H1 (cell line): Measurements from ENCODE around the gene PTMA. TPM values are rescaled to one million over a fixed set of nuclear protein-coding genes. Genes with fewer than 3 reads are reported as not detected.

Experiments
- CEBPB ChIP-seq: IDR thresholded peaks from 2 replicates; pipeline ENCODE4 v1.6.1; 2012; ENCODE audit warnings: low read depth, low read length
- NRF1 ChIP-seq: IDR thresholded peaks from 2 replicates; pipeline ENCODE4 v1.6.1; 2011; ENCODE audit warnings: mild to moderate bottlenecking, low read depth, low read length, improper control_type of control experiment
- YY1 ChIP-seq: IDR thresholded peaks from 2 replicates; pipeline ENCODE4 v1.6.1; 2011; ENCODE audit warnings: low read depth, mild to moderate bottlenecking, low read length
- polyA plus RNA-seq, 7 experiments: library from polyadenylated mRNA; depleted of rRNA in 3 of 7; stranded (reverse) in 5 of 7; unstranded in 2 of 7; fragments of >200 nt in 5 of 7; fragments of 200-250 nt in 2 of 7; gene quantifications; 1 replicate in 5 of 7; 2 replicates in 1 of 7; 4 replicates in 1 of 7; pipeline versions ENCODE4 v1.2.1 to v1.2.3, GENCODE V29; 2011 to 2013; ENCODE audit warnings: missing spikeins in 2 of 7, mixed read lengths in 2 of 7
- total RNA-seq: library from RNA; stranded (reverse); fragmentation: NEBNext Ultra II Directional; extraction: Animal tissue kit (Norgen Biotek cat#: 25700); gene quantifications from 2 replicates; pipeline ENCODE4 v1.2.1, GENCODE V29; 2021

The PTMA gene
- total and polyA plus RNA-seq, 2 of the 8 experiments (the other 6 are each of a cell fraction or from before 2014, with no cell fraction given): 683 to 2,680 TPM

- TF ChIP-seq NRF1 (no peak), YY1 (no peak), CEBPB (no peak)
These were observed 32.1 kb upstream of the PTMA start (continued) for GRCh38 chr2:231676243-231676642.
